Adrenal gland (tissue), 12 donors: ENCODE measurements around the gene TAF11L5. TPM values are rescaled to one million over a fixed set of nuclear protein-coding genes. Genes with fewer than 3 reads are reported as not detected.
"Not testable (repeated sequence)": the region's sequence is repeated elsewhere in the genome, so short reads cannot be mapped to it uniquely, and the experiment has no call there.

ENCODE experiments used
- DNase-seq, 7 donors: peaks; one replicate each; pipeline ENCODE4 v3.0.0-alpha.2; 2019 to 2020
- H3K27ac ChIP-seq, 5 donors: fragments of 200-600 bp; sonication (generic) in 4 of 5; 1 replicate in 3 of 5; 2 replicates in 2 of 5; pipeline versions ENCODE4 v1.5.1 to v1.8.0; 2016 to 2020; ENCODE audit warnings: mild to moderate bottlenecking in 1 of 5
- H3K27me3 ChIP-seq: fragments of 200-600 bp; 2 replicates; pipeline ENCODE4 v1.8.0; 2021
- H3K36me3 ChIP-seq, 2 donors: fragments of 200-600 bp; replicated peaks in 1 of 2; 1 replicate in 1 of 2; 2 replicates in 1 of 2; pipeline versions ENCODE4 v1.5.1 to v1.8.0; 2018 to 2022
- H3K4me1 ChIP-seq, 2 donors: fragments of 200-600 bp; replicated peaks in 1 of 2; 1 replicate in 1 of 2; 2 replicates in 1 of 2; pipeline versions ENCODE4 v1.5.1 to v1.8.0; 2018 to 2021
- H3K4me3 ChIP-seq, 4 donors: fragments of 200-600 bp; sonication (generic) in 3 of 4; one replicate each; pipeline ENCODE4 v1.5.1; 2016 to 2018
- H3K9me3 ChIP-seq, 3 donors: fragments of 200-600 bp; sonication (generic) in 1 of 3; replicated peaks in 1 of 3; 1 replicate in 2 of 3; 2 replicates in 1 of 3; pipeline versions ENCODE4 v1.5.1 to v1.8.0; 2016 to 2021
- POLR2A ChIP-seq, 2 donors: fragments of 450-650 bp; IDR thresholded peaks; one replicate each; pipeline ENCODE4 v1.6.1; 2017; ENCODE audit warnings: antibody characterized with exemption in 2 of 2, mild to moderate bottlenecking in 2 of 2, moderate library complexity in 1 of 2
- WGBS, 4 donors: extraction: QIAGEN DNeasy Blood & Tissue Kit in 2 of 4; methylation state at CpG; one replicate each; pipeline versions ENCODE4 v1.1.5 to v1.1.7; 2013 to 2017; 5-methylcytosine and 5-hydroxymethylcytosine counted together
- intact Hi-C, 2 donors: fragments of 100-400 bp; cut with DNase I; formaldehyde crosslinking; loops; one replicate each; pipeline versions ENCODE4 v1.14.1 to v1.15.0; 2022 to 2023
- polyA plus RNA-seq, 3 donors: library from polyadenylated mRNA; stranded (reverse); fragments of 200-250 nt in 2 of 3; fragments of 350-450 nt in 1 of 3; fragmentation: Illumina TruSeq in 1 of 3; extraction: RNeasy Lipid Tissue Mini Kit (QIAGEN cat#74804) in 1 of 3; gene quantifications; one replicate each; pipeline ENCODE4 v1.2.3, GENCODE V29; 2013 to 2014
- small RNA-seq, 2 donors: library from RNA; depleted of rRNA; stranded (forward); fragments of <200 nt; gene quantifications; one replicate each; pipeline ENCODE3, GENCODE V24; 2016
- total RNA-seq, 9 donors: library from RNA; depleted of rRNA in 4 of 9; stranded (reverse); fragments of >200 nt in 4 of 9; fragments of 120-200 nt in 1 of 9; fragmentation: NEBNext Ultra II Directional in 1 of 9; extraction: Animal tissue kit (Norgen Biotek cat#: 25700) in 1 of 9; gene quantifications; one replicate each; pipeline versions ENCODE4 v1.1.0 to v1.2.4, GENCODE V29; 2013 to 2023
- TF ChIP-seq, protein P1 (sequence below), 6 experiments: fragments of 450-650 bp in 4 of 6; fragments of 200-600 bp in 2 of 6; sonication (generic) in 1 of 6; IDR thresholded peaks; 1 replicate in 5 of 6; 2 replicates in 1 of 6; pipeline versions ENCODE4 v1.5.1 to v1.8.0; 2016 to 2021; ENCODE audit warnings: antibody characterized with exemption in 6 of 6, mild to moderate bottlenecking in 2 of 6, moderate library complexity in 1 of 6
- donor health status: healthy with polysubstance abuse.
- donor health status: Bipolar disorder and iron deficiency.
- donor health status: DM: yes; HTN: yes; CAD: no.
- donor health status: DM: no; HTN: no; CAD: no.
- donor health status: DM: no; HTN: no; CAD: no.
- donor health status: DM: yes; HTN: yes; CAD: no.

The TAF11L5 gene
- total and polyA plus RNA-seq, 12 donors, result not detected

- Histone ChIP-seq H3K27ac (no peak overlapping the region), H3K4me3 (no peak overlapping the region), H3K36me3 (no peaks in the 10 kb centered on the region), H3K9me3 (no peaks in the 10 kb centered on the region), H3K4me1 (no peaks in the 10 kb centered on the region), H3K27me3 (no peaks in the 10 kb centered on the region)
- WGBS, 4 donors, result 83 to 90% (median 88%) methylated on average over 9 to 17 of the region's 17 CpGs
- TF ChIP-seq, protein P1, sequence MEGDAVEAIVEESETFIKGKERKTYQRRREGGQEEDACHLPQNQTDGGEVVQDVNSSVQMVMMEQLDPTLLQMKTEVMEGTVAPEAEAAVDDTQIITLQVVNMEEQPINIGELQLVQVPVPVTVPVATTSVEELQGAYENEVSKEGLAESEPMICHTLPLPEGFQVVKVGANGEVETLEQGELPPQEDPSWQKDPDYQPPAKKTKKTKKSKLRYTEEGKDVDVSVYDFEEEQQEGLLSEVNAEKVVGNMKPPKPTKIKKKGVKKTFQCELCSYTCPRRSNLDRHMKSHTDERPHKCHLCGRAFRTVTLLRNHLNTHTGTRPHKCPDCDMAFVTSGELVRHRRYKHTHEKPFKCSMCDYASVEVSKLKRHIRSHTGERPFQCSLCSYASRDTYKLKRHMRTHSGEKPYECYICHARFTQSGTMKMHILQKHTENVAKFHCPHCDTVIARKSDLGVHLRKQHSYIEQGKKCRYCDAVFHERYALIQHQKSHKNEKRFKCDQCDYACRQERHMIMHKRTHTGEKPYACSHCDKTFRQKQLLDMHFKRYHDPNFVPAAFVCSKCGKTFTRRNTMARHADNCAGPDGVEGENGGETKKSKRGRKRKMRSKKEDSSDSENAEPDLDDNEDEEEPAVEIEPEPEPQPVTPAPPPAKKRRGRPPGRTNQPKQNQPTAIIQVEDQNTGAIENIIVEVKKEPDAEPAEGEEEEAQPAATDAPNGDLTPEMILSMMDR (IDR thresholded peaks at IDR 0.05), result no peak
- TF ChIP-seq POLR2A (IDR thresholded peaks at IDR 0.05), result no peak
- intact Hi-C loops, result no loop called here
- DNase-seq, result no peak
These were observed 13.2 kb upstream of the TAF11L5 start for GRCh38 chr5:17511775-17512325.

DNA sequence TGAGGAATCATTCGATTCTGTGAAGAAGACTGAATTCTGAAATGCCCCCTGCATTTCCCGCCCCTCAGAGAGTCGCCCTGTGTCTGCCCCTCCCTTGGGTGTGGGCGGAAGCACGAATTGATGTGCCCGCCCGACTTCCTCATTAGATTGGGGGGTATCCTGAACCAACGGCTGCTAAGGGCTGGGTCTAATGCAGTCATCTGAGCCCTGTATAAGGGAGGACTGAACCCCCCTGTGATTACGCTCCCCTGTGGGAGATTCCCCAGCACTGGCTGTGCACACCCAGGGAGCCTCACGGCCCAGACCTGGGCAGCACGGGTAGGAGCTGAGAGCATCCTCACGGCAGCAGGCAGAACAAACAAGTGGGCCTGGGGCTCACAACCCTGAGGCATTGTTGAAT is 7.5 kb upstream of the TAF11L5 start:
- H3K27me3 ChIP-seq, H3K9me3 ChIP-seq, H3K4me1 ChIP-seq, H3K36me3 ChIP-seq, intact Hi-C loops, H3K4me3 ChIP-seq, H3K27ac ChIP-seq: not testable (repeated sequence)
- peak in 3 of 7 donors; percentile 25 to 32 (median 31) for DNase-seq
- WGBS, 4 donors, result 73 to 83% (median 82%) methylated on average over 8 to 12 of the region's 12 CpGs

- H3K27me3 ChIP-seq, H3K36me3 ChIP-seq, DNase-seq, H3K4me1 ChIP-seq, H3K27ac ChIP-seq, intact Hi-C loops, H3K4me3 ChIP-seq, H3K9me3 ChIP-seq: not testable (repeated sequence)
- WGBS, 4 donors, result no CpG with 5 or more reads among the region's 15 CpGs
These were observed 7.0 kb upstream of the TAF11L5 start, which contains the start of gene TAF11L3 for GRCh38 chr5:17518067-17518466. TAF11L3 (plus strand) TSS chr5:17518367.

GRCh38 chr5:17519508-17519907 is 5.5 kb upstream of the TAF11L5 start:
- WGBS, 4 donors, result 87 to 88% (median 87%) methylated on average over 8 to 10 of the region's 14 CpGs
- intact Hi-C loops, H3K9me3 ChIP-seq: not testable (repeated sequence)

GRCh38 chr5:17521501-17521900 is 3.5 kb upstream of the TAF11L5 start, which contains the start of gene TAF11L4:
TAF11L4 (plus strand) TSS chr5:17521801.
- H3K4me3 ChIP-seq, DNase-seq, H3K36me3 ChIP-seq, intact Hi-C loops, H3K9me3 ChIP-seq, H3K27me3 ChIP-seq, H3K27ac ChIP-seq, H3K4me1 ChIP-seq: not testable (repeated sequence)
- WGBS, 4 donors, result no CpG with 5 or more reads among the region's 15 CpGs

More at GRCh38 chr5:17519508-17519907, 5.5 kb upstream of the TAF11L5 start:
- H3K27me3 ChIP-seq, H3K27ac ChIP-seq, H3K36me3 ChIP-seq, DNase-seq, H3K4me3 ChIP-seq, H3K4me1 ChIP-seq: not testable (repeated sequence)

DNA sequence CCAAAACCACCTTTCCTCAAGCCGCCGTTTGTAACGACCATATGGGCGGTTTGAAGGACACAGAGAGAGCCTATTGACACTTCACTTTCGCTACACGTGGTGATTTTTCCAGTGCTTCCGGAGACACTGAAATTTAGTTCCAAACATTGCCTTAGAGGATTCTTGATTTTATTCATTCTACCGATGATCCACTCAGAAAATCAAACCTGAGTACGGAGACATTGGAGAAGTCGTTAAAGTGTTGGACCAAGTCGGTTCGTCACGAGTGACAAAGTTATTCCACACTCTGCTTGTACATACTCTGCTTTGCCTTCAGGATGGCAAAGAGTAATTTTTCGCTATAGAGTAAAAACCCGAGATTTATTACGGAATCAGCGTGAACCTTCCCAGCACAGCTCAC is 1.5 kb downstream of the TAF11L5 start:
- 86 to 88% (median 87%) methylated on average over 9 to 17 of the region's 17 CpGs for WGBS, 4 donors
- H3K9me3 ChIP-seq, H3K4me3 ChIP-seq, H3K36me3 ChIP-seq, H3K27me3 ChIP-seq, intact Hi-C loops, H3K4me1 ChIP-seq, H3K27ac ChIP-seq: not testable (repeated sequence)
- DNase-seq, result peak; percentile 12 to 72 (median 34)

GRCh38 chr5:17528369-17528768 is 3.3 kb downstream of the TAF11L5 start, which contains the start of gene TAF11L6:
TAF11L6 (plus strand) TSS chr5:17528669.
- H3K4me3 ChIP-seq, DNase-seq, H3K27me3 ChIP-seq, H3K4me1 ChIP-seq, H3K36me3 ChIP-seq, H3K9me3 ChIP-seq, intact Hi-C loops, H3K27ac ChIP-seq: not testable (repeated sequence)
- no CpG with 5 or more reads among the region's 15 CpGs for WGBS, 4 donors

Small RNAs within 50 kb of the gene (small RNA-seq; reads per million reads assigned to genes)
- 0 reads per million in 2 donors for gene AC106774.3

Other genes with a start within 250 kb of the TAF11L5 start
- not detected for gene TAF11L2, start 27.0 kb upstream of the TAF11L5 start, total RNA-seq
- not detected for gene TAF11L2, start 27.0 kb upstream of the TAF11L5 start, polyA plus RNA-seq
- gene TAF11L3, start 6.9 kb upstream of the TAF11L5 start, total RNA-seq, result not detected
- gene TAF11L3, start 6.9 kb upstream of the TAF11L5 start, polyA plus RNA-seq, result not detected
- gene TAF11L4, start 3.4 kb upstream of the TAF11L5 start, total RNA-seq, result not detected
- gene TAF11L4, start 3.4 kb upstream of the TAF11L5 start, polyA plus RNA-seq, result not detected
- not detected for gene TAF11L6, start 3.4 kb downstream of the TAF11L5 start, total RNA-seq
- not detected for gene TAF11L6, start 3.4 kb downstream of the TAF11L5 start, polyA plus RNA-seq
- not detected for gene TAF11L7, start 60.5 kb downstream of the TAF11L5 start, total RNA-seq
- not detected for gene TAF11L7, start 60.5 kb downstream of the TAF11L5 start, polyA plus RNA-seq
- gene TAF11L8, start 65.7 kb downstream of the TAF11L5 start, total RNA-seq, result not detected
- gene TAF11L8, start 65.7 kb downstream of the TAF11L5 start, polyA plus RNA-seq, result not detected
- gene TAF11L9, start 69.2 kb downstream of the TAF11L5 start, total RNA-seq, result not detected
- gene TAF11L9, start 69.2 kb downstream of the TAF11L5 start, polyA plus RNA-seq, result not detected
- gene TAF11L10, start 72.6 kb downstream of the TAF11L5 start, total RNA-seq, result not detected
- not detected for gene TAF11L10, start 72.6 kb downstream of the TAF11L5 start, polyA plus RNA-seq
- gene TAF11L11, start 78.9 kb downstream of the TAF11L5 start, total RNA-seq, result not detected
- gene TAF11L11, start 78.9 kb downstream of the TAF11L5 start, polyA plus RNA-seq, result not detected
- gene TAF11L12, start 85.2 kb downstream of the TAF11L5 start, total RNA-seq, result not detected
- not detected for gene TAF11L12, start 85.2 kb downstream of the TAF11L5 start, polyA plus RNA-seq
- not detected for gene TAF11L13, start 106.9 kb downstream of the TAF11L5 start, total RNA-seq
- not detected for gene TAF11L13, start 106.9 kb downstream of the TAF11L5 start, polyA plus RNA-seq
- gene TAF11L14, start 109.2 kb downstream of the TAF11L5 start, total RNA-seq, result not detected
- not detected for gene TAF11L14, start 109.2 kb downstream of the TAF11L5 start, polyA plus RNA-seq